Lower lobe of right lung (tissue), 2 donors: ENCODE results near the gene ADAMTS8. TPM values are rescaled to one million over a fixed set of nuclear protein-coding genes. Genes with fewer than 3 reads are reported as not detected.

Source experiments
- ATAC-seq, 2 donors: fragments of 200-7000 bp; cut with Tn5 transposase; one replicate each; pipeline ENCODE4 v1.9.1; 2020 to 2022; ENCODE audit warnings: mild to moderate bottlenecking in 2 of 2, moderate library complexity in 2 of 2
- DNase-seq: peaks from one replicate; pipeline ENCODE4 v3.0.0-alpha.2; 2020
- H3K27ac ChIP-seq: fragments of 200-600 bp; one replicate; pipeline ENCODE4 v1.8.0; 2022
- H3K27me3 ChIP-seq: fragments of 200-600 bp; one replicate; pipeline ENCODE4 v1.8.0; 2022; ENCODE audit warnings: low read depth
- H3K36me3 ChIP-seq: fragments of 200-600 bp; one replicate; pipeline ENCODE4 v1.8.0; 2022; ENCODE audit warnings: mild to moderate bottlenecking
- H3K4me1 ChIP-seq: fragments of 200-600 bp; one replicate; pipeline ENCODE4 v1.8.0; 2022
- H3K4me3 ChIP-seq: fragments of 200-600 bp; one replicate; pipeline ENCODE4 v1.8.0; 2022; ENCODE audit warnings: mild to moderate bottlenecking
- H3K9me3 ChIP-seq: fragments of 200-600 bp; one replicate; pipeline ENCODE4 v1.8.0; 2022
- CTCF ChIP-seq: fragments of 200-600 bp; IDR thresholded peaks from one replicate; pipeline ENCODE4 v1.8.0; 2022; ENCODE audit warnings: antibody characterized with exemption, mild to moderate bottlenecking
- intact Hi-C: fragments of 100-400 bp; cut with DNase I; formaldehyde crosslinking; loops from one replicate; pipeline ENCODE4 v1.11.0; 2022
- total RNA-seq: library from RNA; stranded (reverse); fragmentation: NEBNext Ultra II Directional; extraction: Animal tissue kit (Norgen Biotek cat#: 25700); gene quantifications from one replicate; pipeline ENCODE4 v1.2.1, GENCODE V29; 2021
- donor health status: DM: no; HTN: yes; CAD: no; lungs with severe emphysema.

ADAMTS8 gene
- total RNA-seq, 1 donor from 2014 or later, result 23.0 TPM

GRCh38 chr11:130394615-130395014, 33.8 kb downstream of the ADAMTS8 start:
- Histone ChIP-seq H3K27ac (no peak overlapping the region), H3K36me3 (no peaks in the 10 kb centered on the region), H3K27me3 (no peaks in the 10 kb centered on the region), H3K4me3 (no peak overlapping the region), H3K4me1 (peaks cover 11% of the 10 kb centered on the region), H3K9me3 (no peaks in the 10 kb centered on the region)
- TF ChIP-seq CTCF, result no peak
- ATAC-seq (no peak), DNase-seq (no peak)
- intact Hi-C loops, result no loop called here

- Histone ChIP-seq H3K27me3 (no peaks in the 10 kb centered on the region), H3K4me3 (no peak overlapping the region), H3K4me1 (peaks cover 15% of the 10 kb centered on the region), H3K36me3 (no peaks in the 10 kb centered on the region), H3K27ac (no peak overlapping the region), H3K9me3 (no peaks in the 10 kb centered on the region)
- TF ChIP-seq CTCF, result no peak
- intact Hi-C loops, result no loop called here
- DNase-seq (no peak), ATAC-seq (no peak)
Measured at GRCh38 chr11:130391711-130392110, 36.7 kb downstream of the ADAMTS8 start.

GRCh38 chr11:130390071-130390758, 38.2 kb downstream of the ADAMTS8 start:
- ATAC-seq (peak; percentile 47 to 73), DNase-seq (no peak)
- Histone ChIP-seq H3K27ac (no peak overlapping the region), H3K4me1 (peaks cover 15% of the 10 kb centered on the region), H3K9me3 (no peaks in the 10 kb centered on the region), H3K27me3 (no peaks in the 10 kb centered on the region), H3K36me3 (no peaks in the 10 kb centered on the region), H3K4me3 (no peak overlapping the region)
- intact Hi-C loops, result no loop called here
- peak; percentile 32 for TF ChIP-seq CTCF

DNA sequence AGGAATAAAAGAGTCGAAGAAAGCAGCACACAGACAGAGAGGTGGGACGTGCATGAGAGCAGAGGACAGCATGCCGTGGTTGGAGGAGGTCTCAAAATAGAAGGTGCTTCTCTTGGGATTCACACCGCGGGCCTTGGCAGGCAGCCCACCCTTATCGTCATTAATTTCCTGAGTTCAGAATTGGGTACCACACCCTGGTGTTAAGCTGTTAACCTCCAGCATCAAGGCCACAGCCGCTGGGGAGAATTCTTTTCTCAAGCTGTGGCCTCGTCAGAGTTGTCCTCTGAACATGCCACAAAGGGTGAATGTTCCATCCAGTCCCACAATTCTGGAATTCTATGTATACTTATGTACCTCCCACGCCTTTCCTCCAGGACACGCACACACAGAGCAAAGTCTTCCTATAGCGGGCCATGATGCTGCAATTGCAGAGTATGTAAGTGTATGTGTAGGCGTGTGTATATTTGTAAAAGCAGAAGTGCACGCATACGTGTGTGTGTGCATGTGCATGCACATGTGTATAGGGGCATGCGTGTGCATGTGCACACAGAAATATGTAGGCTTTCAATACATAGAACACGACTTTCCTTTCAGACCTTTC, 39.0 kb downstream of the ADAMTS8 start:
- peak in 1 of 2 donors; percentile 28 for ATAC-seq

GRCh38 chr11:130388607-130389205, 39.7 kb downstream of the ADAMTS8 start:
- DNase-seq (no peak), ATAC-seq (no peak)
- peak overlapping the region; percentile 17 for H3K4me3 ChIP-seq
- no peaks in the 10 kb centered on the region for H3K36me3 ChIP-seq
- intact Hi-C loops, result no loop called here
- no peak overlapping the region for H3K27ac ChIP-seq
- H3K27me3 ChIP-seq, result no peaks in the 10 kb centered on the region
- peaks cover 15% of the 10 kb centered on the region for H3K4me1 ChIP-seq
- H3K9me3 ChIP-seq, result no peaks in the 10 kb centered on the region
- no peak for TF ChIP-seq CTCF

More for the DNA sequence above, 39.0 kb downstream of the ADAMTS8 start:
- H3K36me3 ChIP-seq, result no peaks in the 10 kb centered on the region
- H3K4me1 ChIP-seq, result peaks cover 15% of the 10 kb centered on the region
- peak overlapping the region; percentile 17 for H3K4me3 ChIP-seq
- H3K9me3 ChIP-seq, result no peaks in the 10 kb centered on the region
- H3K27me3 ChIP-seq, result no peaks in the 10 kb centered on the region
- intact Hi-C loops, result no loop called here
- DNase-seq, result no peak
- TF ChIP-seq CTCF, result no peak
- no peak overlapping the region for H3K27ac ChIP-seq
